ACC112 (cell line): Measurements from ENCODE around the gene ERVK3-1.
"Not testable (repeated sequence)": the region's sequence is repeated elsewhere in the genome, so short reads cannot be mapped to it uniquely, and the experiment has no call there.

Experiments
- H2AFZ ChIP-seq: fragments of 200-600 bp; sonication (generic); one replicate; pipeline ENCODE4 v1.6.0; 2017; ENCODE audit warnings: antibody characterized with exemption, low read length; ENCODE audit not compliant: unreplicated experiment
- H3K27ac ChIP-seq: fragments of 200-600 bp; sonication (generic); 2 replicates; pipeline ENCODE4 v1.5.1; 2014; ENCODE audit warnings: low read depth, mild to moderate bottlenecking, antibody characterized with exemption, low read length, moderate library complexity
- H3K27me3 ChIP-seq: fragments of 200-600 bp; sonication (generic); 2 replicates; pipeline ENCODE4 v1.6.1; 2014; ENCODE audit warnings: mild to moderate bottlenecking, antibody characterized with exemption, low read length, moderate library complexity, mixed read lengths; ENCODE audit not compliant: insufficient read depth
- H3K36me3 ChIP-seq: fragments of 200-600 bp; sonication (generic); 2 replicates; pipeline ENCODE4 v1.6.1; 2016; ENCODE audit warnings: mild to moderate bottlenecking, antibody characterized with exemption, low read length, moderate library complexity, mixed read lengths; ENCODE audit not compliant: insufficient read depth
- H3K4me1 ChIP-seq: fragments of 200-600 bp; sonication (generic); one replicate; pipeline ENCODE4 v1.6.1; 2016; ENCODE audit warnings: low read length, mixed read lengths; ENCODE audit not compliant: insufficient read depth, unreplicated experiment, control insufficient read depth
- H3K4me3 ChIP-seq: fragments of 200-600 bp; sonication (generic); 2 replicates; pipeline ENCODE4 v1.5.1; 2014; ENCODE audit warnings: mild to moderate bottlenecking, low read depth, low read length
- H3K79me2 ChIP-seq: fragments of 200-600 bp; sonication (generic); one replicate; pipeline ENCODE4 v1.6.0; 2016; ENCODE audit warnings: low read length; ENCODE audit not compliant: control insufficient read depth, unreplicated experiment, insufficient read depth

Gene ERVK3-1

GRCh38 chr19:58305065-58305931 lies at the start of gene ERVK3-1:
ERVK3-1 (plus strand) TSS chr19:58305377; CDS start chr19:58312169, 6,792 bp downstream.
- Histone ChIP-seq H3K4me3 (peak within 1 kb of the TSS; percentile 99), H3K4me1 (peaks cover 4% of the 10 kb centered on the region), H3K27ac (peak within 1 kb of the TSS; percentile 77), H3K79me2 (peaks cover 16% of the 10 kb centered on the region), H2AFZ (peak within 1 kb of the TSS; percentile 81), H3K27me3 (no peaks in the 10 kb centered on the region), H3K36me3 (peaks cover 24% of the 10 kb centered on the region; the same call in 1 of the 2 replicates)

- not testable (repeated sequence) for H3K4me3 ChIP-seq, H3K27me3 ChIP-seq, H3K79me2 ChIP-seq, H2AFZ ChIP-seq, H3K4me1 ChIP-seq, H3K27ac ChIP-seq
- peaks cover 83% of the 10 kb centered on the region for H3K36me3 ChIP-seq
These were observed 46.9 kb upstream of the ERVK3-1 start for GRCh38 chr19:58258259-58258658.

- peaks cover 72% of the 10 kb centered on the region for H3K36me3 ChIP-seq
- H3K4me3 ChIP-seq: no peak overlapping the region
- no peaks in the 10 kb centered on the region for H3K4me1 ChIP-seq
- H3K27ac ChIP-seq: no peak overlapping the region
- H3K79me2 ChIP-seq: no peaks in the 10 kb centered on the region
- H3K27me3 ChIP-seq: no peaks in the 10 kb centered on the region
- no peak overlapping the region for H2AFZ ChIP-seq
These were observed 43.6 kb upstream of the ERVK3-1 start for GRCh38 chr19:58261600-58261967.

- Histone ChIP-seq H3K27ac (no peak overlapping the region), H3K36me3 (peaks cover 72% of the 10 kb centered on the region), H3K27me3 (no peaks in the 10 kb centered on the region), H3K79me2 (no peaks in the 10 kb centered on the region), H3K4me3 (no peak overlapping the region), H3K4me1 (no peaks in the 10 kb centered on the region), H2AFZ (no peak overlapping the region)
These were observed 42.9 kb upstream of the ERVK3-1 start for GRCh38 chr19:58261968-58262921.

GRCh38 chr19:58262922-58263296 lies 42.3 kb upstream of the ERVK3-1 start:
- Histone ChIP-seq H3K36me3 (peaks cover 65% of the 10 kb centered on the region), H3K4me3 (no peak overlapping the region), H3K27me3 (no peaks in the 10 kb centered on the region), H3K79me2 (no peaks in the 10 kb centered on the region), H3K27ac (no peak overlapping the region), H2AFZ (no peak overlapping the region), H3K4me1 (no peaks in the 10 kb centered on the region)

- Histone ChIP-seq H3K27ac (no peak overlapping the region), H3K4me3 (no peak overlapping the region), H3K27me3 (no peaks in the 10 kb centered on the region), H3K36me3 (peaks cover 49% of the 10 kb centered on the region), H3K79me2 (no peaks in the 10 kb centered on the region), H2AFZ (no peak overlapping the region), H3K4me1 (no peaks in the 10 kb centered on the region)
These were observed 40.1 kb upstream of the ERVK3-1 start for GRCh38 chr19:58265100-58265499.

- H3K27ac ChIP-seq: no peak overlapping the region
- H3K4me1 ChIP-seq: no peaks in the 10 kb centered on the region
- H3K36me3 ChIP-seq: peaks cover 34% of the 10 kb centered on the region
- H2AFZ ChIP-seq: no peak overlapping the region
- H3K79me2 ChIP-seq: no peaks in the 10 kb centered on the region
- H3K27me3 ChIP-seq: no peaks in the 10 kb centered on the region
- no peak overlapping the region for H3K4me3 ChIP-seq
These were observed 36.8 kb upstream of the ERVK3-1 start for GRCh38 chr19:58268344-58268743.

GRCh38 chr19:58274771-58275201 lies 30.4 kb upstream of the ERVK3-1 start:
- Histone ChIP-seq H3K4me1 (no peaks in the 10 kb centered on the region), H3K27ac (peak overlapping the region; percentile 13; the same call in 1 of the 2 replicates), H3K4me3 (no peak overlapping the region), H3K36me3 (peaks cover 20% of the 10 kb centered on the region), H3K27me3 (no peaks in the 10 kb centered on the region), H3K79me2 (peaks cover 22% of the 10 kb centered on the region), H2AFZ (no peak overlapping the region)

- H2AFZ ChIP-seq: no peak overlapping the region
- H3K36me3 ChIP-seq: peaks cover 18% of the 10 kb centered on the region
- H3K4me1 ChIP-seq: no peaks in the 10 kb centered on the region
- H3K4me3 ChIP-seq: no peak overlapping the region
- H3K27ac ChIP-seq: no peak overlapping the region
- no peaks in the 10 kb centered on the region for H3K27me3 ChIP-seq
- peaks cover 30% of the 10 kb centered on the region for H3K79me2 ChIP-seq
These were observed 29.6 kb upstream of the ERVK3-1 start for GRCh38 chr19:58275564-58275963.

GRCh38 chr19:58277197-58277596 lies 28.0 kb upstream of the ERVK3-1 start:
- Histone ChIP-seq H3K4me3 (no peak overlapping the region), H3K27ac (no peak overlapping the region), H3K36me3 (peaks cover 5% of the 10 kb centered on the region), H3K4me1 (no peaks in the 10 kb centered on the region), H2AFZ (no peak overlapping the region), H3K27me3 (no peaks in the 10 kb centered on the region), H3K79me2 (peaks cover 42% of the 10 kb centered on the region)
